ENCODE data around the gene PARVB.

GRCh38 chr22:44107340-44107739 is 83.2 kb downstream of the PARVB start:
- no peak for TF ChIP-seq POLR2A (IDR thresholded peaks at IDR 0.05)
- TF ChIP-seq CTCF (IDR thresholded peaks at IDR 0.05), result no peak

Measured in body of pancreas (tissue), 4 donors.